Peyer's patch (tissue), 4 donors: ENCODE measurements around the gene HIVEP2. TPM values are rescaled to one million over a fixed set of nuclear protein-coding genes. Genes with fewer than 3 reads are reported as not detected.
A peak's percentile ranks its signal among the peaks of the same experiment; 100 is the strongest.

Experiments
- DNase-seq, 3 donors: peaks; one replicate each; pipeline ENCODE4 v3.0.0-alpha.2; 2017 to 2019
- H3K27ac ChIP-seq, 4 donors: fragments of 200-600 bp; sonication (generic); one replicate each; pipeline ENCODE4 v1.5.1; 2016 to 2019
- H3K27me3 ChIP-seq, 2 donors: fragments of 200-600 bp; sonication (generic); one replicate each; pipeline ENCODE4 v1.5.1; 2019
- H3K36me3 ChIP-seq, 3 donors: fragments of 200-600 bp; sonication (generic); one replicate each; pipeline ENCODE4 v1.5.1; 2016 to 2019
- H3K4me1 ChIP-seq, 4 donors: fragments of 200-600 bp; sonication (generic); one replicate each; pipeline ENCODE4 v1.5.1; 2016 to 2019
- H3K4me3 ChIP-seq, 4 donors: fragments of 200-600 bp; sonication (generic); 1 replicate in 3 of 4; 2 replicates in 1 of 4; pipeline ENCODE4 v1.5.1; 2016 to 2019; ENCODE audit warnings: mild to moderate bottlenecking in 1 of 4
- H3K9me3 ChIP-seq, 4 donors: fragments of 200-600 bp; sonication (generic); one replicate each; pipeline ENCODE4 v1.5.1; 2016 to 2019; ENCODE audit warnings: mild to moderate bottlenecking in 1 of 4
- total RNA-seq, 4 donors: library from RNA; depleted of rRNA; stranded (reverse); fragments of >200 nt; gene quantifications; one replicate each; pipeline ENCODE4 v1.1.0, GENCODE V29; 2016
- TF ChIP-seq, protein P1 (sequence below), 6 experiments: fragments of 450-650 bp in 4 of 6; fragments of 200-600 bp in 2 of 6; sonication (generic) in 1 of 6; IDR thresholded peaks; one replicate each; pipeline ENCODE4 v1.5.1; 2017 to 2019; ENCODE audit warnings: antibody characterized with exemption in 6 of 6, mild to moderate bottlenecking in 3 of 6, moderate library complexity in 1 of 6

HIVEP2 gene
- total RNA-seq, 4 donors from 2014 or later: 14.4 to 35.5 (median 19.5) TPM

DNA sequence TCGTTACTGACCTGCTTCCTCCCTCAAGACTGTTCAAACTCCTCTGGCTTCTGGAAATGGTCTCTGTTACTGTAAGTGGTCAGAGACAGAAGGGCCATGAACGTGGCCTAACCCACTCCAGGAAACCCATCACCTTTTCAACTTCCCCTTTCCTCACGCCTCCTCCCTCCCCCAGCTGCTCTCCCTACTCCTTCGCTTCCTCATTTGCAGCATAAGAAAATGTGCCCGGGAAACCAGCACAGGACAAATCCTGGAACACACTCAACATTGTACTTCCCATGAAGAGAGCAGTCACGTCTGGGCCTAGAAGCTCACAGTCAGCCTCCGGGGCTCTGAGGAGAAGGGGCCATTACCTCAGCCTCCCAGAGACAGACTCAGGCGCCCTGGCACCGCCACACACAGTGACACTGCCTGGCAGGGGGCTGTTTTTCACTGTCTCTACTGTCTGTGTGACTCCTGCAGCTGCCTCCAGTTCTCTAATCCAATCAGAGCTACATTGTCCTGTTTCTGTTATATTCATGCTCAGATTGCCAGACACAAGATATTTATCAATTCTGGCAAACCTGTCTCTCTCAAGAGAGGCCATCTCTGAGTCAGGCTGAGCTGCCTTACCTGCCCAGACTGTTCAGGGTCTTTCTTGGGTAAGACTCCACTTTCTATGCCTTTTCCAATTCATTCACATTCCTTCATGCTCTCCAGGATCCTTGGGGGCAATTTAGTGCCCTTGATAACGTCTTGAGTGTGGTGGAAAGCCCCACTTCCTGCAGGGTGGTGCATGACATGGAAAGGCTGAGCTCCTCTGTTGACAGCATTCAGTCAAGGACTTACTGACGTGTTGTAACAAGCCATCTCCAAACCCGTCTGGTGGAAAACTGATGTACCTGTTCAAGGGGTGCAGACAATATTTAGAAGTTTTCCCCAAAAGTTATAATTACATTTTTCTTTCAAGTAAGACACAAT lies 242.2 kb downstream of the HIVEP2 start:
- DNase-seq: peak in 2 of 3 donors; percentile 23 to 56
- Histone ChIP-seq H3K27me3 (no peaks in the 10 kb centered on the region), H3K36me3 (no peaks in the 10 kb centered on the region), H3K4me3 (no peak overlapping the region), H3K9me3 (no peaks in the 10 kb centered on the region), H3K27ac (peak overlapping the region in 1 of 4 donors; percentile 56), H3K4me1 (no peaks in the 10 kb centered on the region)
- TF ChIP-seq, protein P1, sequence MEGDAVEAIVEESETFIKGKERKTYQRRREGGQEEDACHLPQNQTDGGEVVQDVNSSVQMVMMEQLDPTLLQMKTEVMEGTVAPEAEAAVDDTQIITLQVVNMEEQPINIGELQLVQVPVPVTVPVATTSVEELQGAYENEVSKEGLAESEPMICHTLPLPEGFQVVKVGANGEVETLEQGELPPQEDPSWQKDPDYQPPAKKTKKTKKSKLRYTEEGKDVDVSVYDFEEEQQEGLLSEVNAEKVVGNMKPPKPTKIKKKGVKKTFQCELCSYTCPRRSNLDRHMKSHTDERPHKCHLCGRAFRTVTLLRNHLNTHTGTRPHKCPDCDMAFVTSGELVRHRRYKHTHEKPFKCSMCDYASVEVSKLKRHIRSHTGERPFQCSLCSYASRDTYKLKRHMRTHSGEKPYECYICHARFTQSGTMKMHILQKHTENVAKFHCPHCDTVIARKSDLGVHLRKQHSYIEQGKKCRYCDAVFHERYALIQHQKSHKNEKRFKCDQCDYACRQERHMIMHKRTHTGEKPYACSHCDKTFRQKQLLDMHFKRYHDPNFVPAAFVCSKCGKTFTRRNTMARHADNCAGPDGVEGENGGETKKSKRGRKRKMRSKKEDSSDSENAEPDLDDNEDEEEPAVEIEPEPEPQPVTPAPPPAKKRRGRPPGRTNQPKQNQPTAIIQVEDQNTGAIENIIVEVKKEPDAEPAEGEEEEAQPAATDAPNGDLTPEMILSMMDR (IDR thresholded peaks at IDR 0.05): no peak

Other genes with a start within 250 kb of the HIVEP2 start
- 100 to 1,000 TPM in 1 of 4 donors, 10 to 100 TPM in 2, 1 to 10 TPM in 1; 9.1 to 133 (median 84.9) TPM for gene AIG1, start 115.7 kb upstream of the HIVEP2 start, total RNA-seq